C1 segment of cervical spinal cord (tissue), 14 donors: ENCODE measurements around the gene RGS11.
A peak's percentile ranks its signal among the peaks of the same experiment; 100 is the strongest.
"Not testable (repeated sequence)": the region's sequence is repeated elsewhere in the genome, so short reads cannot be mapped to it uniquely, and the experiment has no call there.

Experiments used
- DNase-seq, 14 donors: peaks; one replicate each; lab custom pipeline; 2025; lab: John Stamatoyannopoulos, UW

RGS11 gene

GRCh38 chr16:264440-264951 is 11.2 kb downstream of the RGS11 start:
- no peak for DNase-seq

GRCh38 chr16:263944-264343 is 11.8 kb downstream of the RGS11 start:
- no peak for DNase-seq

GRCh38 chr16:263182-263774 is 12.5 kb downstream of the RGS11 start:
- no peak for DNase-seq

GRCh38 chr16:262121-262745 is 13.5 kb downstream of the RGS11 start:
- no peak for DNase-seq

- DNase-seq, result peak in 1 of 14 donors; percentile 79
These were observed 14.6 kb downstream of the RGS11 start for GRCh38 chr16:261031-261691.

GRCh38 chr16:260326-260725 is 15.4 kb downstream of the RGS11 start:
- DNase-seq, result no peak

- peak in 1 of 14 donors; percentile 89 for DNase-seq
These were observed 15.9 kb downstream of the RGS11 start for GRCh38 chr16:259814-260253.

- no peak for DNase-seq
These were observed 16.5 kb downstream of the RGS11 start for GRCh38 chr16:259226-259625.

GRCh38 chr16:258091-258490 is 17.7 kb downstream of the RGS11 start:
- not testable (repeated sequence) for DNase-seq

- DNase-seq, result no peak
These were observed 20.6 kb downstream of the RGS11 start for GRCh38 chr16:255183-255582.

GRCh38 chr16:254461-254860 is 21.3 kb downstream of the RGS11 start:
- no peak for DNase-seq

GRCh38 chr16:253833-254232 is 21.9 kb downstream of the RGS11 start:
- no peak for DNase-seq

- no peak for DNase-seq
These were observed 23.1 kb downstream of the RGS11 start for GRCh38 chr16:252366-253337.

- no peak for DNase-seq
These were observed 26.3 kb downstream of the RGS11 start for GRCh38 chr16:249431-249830.

- DNase-seq, result no peak
These were observed 28.7 kb downstream of the RGS11 start for GRCh38 chr16:247027-247426.

- DNase-seq, result no peak
These were observed 30.6 kb downstream of the RGS11 start for GRCh38 chr16:245105-245504.

GRCh38 chr16:243348-243747 is 32.4 kb downstream of the RGS11 start:
- no peak for DNase-seq

GRCh38 chr16:242281-242680 is 33.5 kb downstream of the RGS11 start:
- DNase-seq, result no peak

GRCh38 chr16:240559-240958 is 35.2 kb downstream of the RGS11 start:
- no peak for DNase-seq

GRCh38 chr16:239948-240277 is 35.8 kb downstream of the RGS11 start:
- DNase-seq, result peak in 7 of 14 donors; percentile 3 to 20 (median 15)

- DNase-seq, result peak; percentile 28 to 92 (median 79)
These were observed 41.1 kb downstream of the RGS11 start, which contains the start of gene FAM234A for GRCh38 chr16:234468-235305. Gene FAM234A, plus strand, starts transcription at chr16:234821. Its CDS starts 19,593 bp downstream, at chr16:254414.
